Cardiac muscle cell (in vitro differentiated cells and primary cell): ENCODE measurements around the gene NFATC2. TPM values are rescaled to one million over a fixed set of nuclear protein-coding genes. Genes with fewer than 3 reads are reported as not detected.
A peak's percentile ranks its signal among the peaks of the same experiment; 100 is the strongest.

Source experiments
- DNase-seq, 2 donors: peaks; one replicate each; pipeline versions ENCODE4 v3.0.0 to v3.0.0-alpha.2; 2010 to 2017; ENCODE audit warnings: low read depth in 1 of 2, low spot score in 1 of 2
- H3K27ac ChIP-seq: fragments of 200-600 bp; sonication (generic); 2 replicates; pipeline ENCODE4 v1.5.1; 2016
- H3K27me3 ChIP-seq: fragments of 200-600 bp; sonication (generic); 2 replicates; pipeline ENCODE4 v1.6.0; 2016; ENCODE audit warnings: control low read depth
- H3K36me3 ChIP-seq: fragments of 200-600 bp; sonication (generic); 2 replicates; pipeline ENCODE4 v1.5.1; 2016; ENCODE audit warnings: control low read depth
- H3K4me1 ChIP-seq: fragments of 200-600 bp; sonication (generic); 2 replicates; pipeline ENCODE4 v1.8.1; 2017; ENCODE audit warnings: low read depth, mild to moderate bottlenecking, mixed run types
- H3K4me3 ChIP-seq: fragments of 200-600 bp; sonication (generic); 2 replicates; pipeline ENCODE4 v1.5.1; 2016; ENCODE audit warnings: mild to moderate bottlenecking
- H3K9me3 ChIP-seq: fragments of 200-600 bp; sonication (generic); 2 replicates; pipeline ENCODE4 v1.5.1; 2017; ENCODE audit warnings: low read depth, mild to moderate bottlenecking, control low read depth
- CTCF ChIP-seq: IDR thresholded peaks from 2 replicates; pipeline ENCODE4 v1.5.1; 2012; ENCODE audit warnings: low read depth, mild to moderate bottlenecking, low read length
- polyA plus RNA-seq: library from polyadenylated mRNA; unstranded; fragments of >200 nt; fragmentation: Nextera tagmentation; extraction: Ambion mirVana; gene quantifications from 2 replicates; pipeline ENCODE4 v1.2.1, GENCODE V29; 2016
- total RNA-seq: library from RNA; depleted of rRNA; stranded (reverse); fragments of >200 nt; gene quantifications from 2 replicates; pipeline ENCODE4 v1.2.3, GENCODE V29; 2016

The NFATC2 gene
- total and polyA plus RNA-seq, 2 experiments from 2014 or later: 5.8 to 17.0 TPM

- Histone ChIP-seq H3K9me3 (no peaks in the 10 kb centered on the region), H3K27ac (peak overlapping the region; percentile 0), H3K27me3 (no peaks in the 10 kb centered on the region), H3K4me3 (no peak overlapping the region), H3K4me1 (peaks cover 6% of the 10 kb centered on the region), H3K36me3 (no peaks in the 10 kb centered on the region)
- no peak for TF ChIP-seq CTCF
- DNase-seq: no peak
Measured at GRCh38 chr20:51500936-51501335, 41.6 kb downstream of the NFATC2 start.

GRCh38 chr20:51500311-51500710 is 42.2 kb downstream of the NFATC2 start:
- H3K4me3 ChIP-seq: no peak overlapping the region
- H3K27me3 ChIP-seq: no peaks in the 10 kb centered on the region
- H3K9me3 ChIP-seq: no peaks in the 10 kb centered on the region
- no peak overlapping the region for H3K27ac ChIP-seq
- no peak for TF ChIP-seq CTCF
- no peaks in the 10 kb centered on the region for H3K36me3 ChIP-seq
- DNase-seq: no peak
- H3K4me1 ChIP-seq: peaks cover 6% of the 10 kb centered on the region

GRCh38 chr20:51498765-51499540 is 43.6 kb downstream of the NFATC2 start:
- Histone ChIP-seq H3K4me1 (peaks cover 6% of the 10 kb centered on the region), H3K36me3 (no peaks in the 10 kb centered on the region), H3K27me3 (no peaks in the 10 kb centered on the region), H3K9me3 (no peaks in the 10 kb centered on the region), H3K4me3 (no peak overlapping the region), H3K27ac (no peak overlapping the region)
- no peak for DNase-seq
- TF ChIP-seq CTCF: no peak

GRCh38 chr20:51497542-51498467 is 44.7 kb downstream of the NFATC2 start:
- no peak for TF ChIP-seq CTCF
- Histone ChIP-seq H3K4me3 (no peak overlapping the region), H3K36me3 (no peaks in the 10 kb centered on the region), H3K27ac (no peak overlapping the region), H3K9me3 (no peaks in the 10 kb centered on the region), H3K4me1 (peaks cover 11% of the 10 kb centered on the region), H3K27me3 (no peaks in the 10 kb centered on the region)
- peak in 1 of 2 donors; percentile 52 for DNase-seq

GRCh38 chr20:51496964-51497363 is 45.6 kb downstream of the NFATC2 start:
- no peaks in the 10 kb centered on the region for H3K9me3 ChIP-seq
- no peak for DNase-seq
- TF ChIP-seq CTCF: no peak
- H3K27ac ChIP-seq: no peak overlapping the region
- H3K27me3 ChIP-seq: no peaks in the 10 kb centered on the region
- no peak overlapping the region for H3K4me3 ChIP-seq
- H3K36me3 ChIP-seq: no peaks in the 10 kb centered on the region
- peaks cover 18% of the 10 kb centered on the region for H3K4me1 ChIP-seq
